Tibial nerve (tissue), 4 donors: ENCODE measurements around the gene OIP5.

Experiments
- EP300 ChIP-seq, 2 donors: sonication (generic); formaldehyde crosslinking; IDR thresholded peaks; one replicate each; pipeline ENCODE4 v1.6.1; 2017; ENCODE audit warnings: antibody characterized with exemption in 2 of 2, mild to moderate bottlenecking in 1 of 2
- POLR2A ChIP-seq, 2 donors: fragments of 450-650 bp; IDR thresholded peaks; one replicate each; pipeline ENCODE4 v1.6.1; 2017; ENCODE audit warnings: antibody characterized with exemption in 2 of 2, mild to moderate bottlenecking in 2 of 2, moderate library complexity in 2 of 2
- TF ChIP-seq, protein P1 (sequence below), 5 experiments: fragments of 200-600 bp in 3 of 5; fragments of 450-650 bp in 2 of 5; sonication (generic) in 3 of 5; IDR thresholded peaks; one replicate each; pipeline ENCODE4 v1.5.1; 2016 to 2019; ENCODE audit warnings: antibody characterized with exemption in 5 of 5, mild to moderate bottlenecking in 3 of 5, moderate library complexity in 2 of 5

DNA sequence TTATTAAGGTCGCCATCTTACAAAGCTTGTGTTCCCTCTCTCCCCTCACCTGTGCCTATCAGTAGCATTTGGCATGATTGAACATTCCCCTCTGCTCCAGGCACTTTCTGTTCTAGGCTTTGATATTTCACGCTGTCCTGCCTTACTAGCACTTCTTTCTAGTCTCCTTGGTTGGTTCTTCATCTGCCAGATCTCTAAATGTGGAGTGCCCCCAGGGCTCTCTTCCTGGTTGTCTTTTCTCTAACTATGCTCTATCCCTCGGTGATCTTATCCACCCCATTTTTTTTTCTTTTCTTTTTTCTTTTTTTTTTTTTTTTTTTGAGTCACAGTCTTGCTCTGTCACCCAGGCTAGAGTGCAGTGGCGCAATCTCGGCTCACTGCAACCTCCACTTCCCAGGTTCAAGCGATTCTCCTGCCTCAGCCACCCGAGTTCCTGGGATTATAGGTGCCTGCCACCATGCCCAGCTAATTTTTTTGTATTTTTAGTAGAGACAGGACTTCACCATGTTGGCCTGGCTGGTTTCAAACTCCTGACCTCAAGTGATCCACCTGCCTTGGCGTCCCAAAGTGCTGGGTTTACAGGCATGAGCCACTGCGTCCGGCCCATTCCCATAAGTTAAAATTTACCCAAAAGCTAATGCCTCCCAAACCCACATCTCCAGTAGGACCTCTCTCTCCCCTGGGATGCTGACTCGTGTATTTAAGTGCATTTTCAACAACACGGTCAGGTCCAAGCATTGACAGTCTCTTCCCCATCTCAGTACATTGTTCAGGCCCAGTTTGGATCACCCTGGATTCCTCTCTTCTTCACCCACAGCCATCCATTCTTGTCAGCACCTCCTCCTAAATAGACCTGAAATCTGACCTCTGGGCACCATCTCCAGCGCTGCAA lies 5.5 kb upstream of the OIP5 start:
- no peak for TF ChIP-seq POLR2A (IDR thresholded peaks at IDR 0.05)
- TF ChIP-seq, protein P1, sequence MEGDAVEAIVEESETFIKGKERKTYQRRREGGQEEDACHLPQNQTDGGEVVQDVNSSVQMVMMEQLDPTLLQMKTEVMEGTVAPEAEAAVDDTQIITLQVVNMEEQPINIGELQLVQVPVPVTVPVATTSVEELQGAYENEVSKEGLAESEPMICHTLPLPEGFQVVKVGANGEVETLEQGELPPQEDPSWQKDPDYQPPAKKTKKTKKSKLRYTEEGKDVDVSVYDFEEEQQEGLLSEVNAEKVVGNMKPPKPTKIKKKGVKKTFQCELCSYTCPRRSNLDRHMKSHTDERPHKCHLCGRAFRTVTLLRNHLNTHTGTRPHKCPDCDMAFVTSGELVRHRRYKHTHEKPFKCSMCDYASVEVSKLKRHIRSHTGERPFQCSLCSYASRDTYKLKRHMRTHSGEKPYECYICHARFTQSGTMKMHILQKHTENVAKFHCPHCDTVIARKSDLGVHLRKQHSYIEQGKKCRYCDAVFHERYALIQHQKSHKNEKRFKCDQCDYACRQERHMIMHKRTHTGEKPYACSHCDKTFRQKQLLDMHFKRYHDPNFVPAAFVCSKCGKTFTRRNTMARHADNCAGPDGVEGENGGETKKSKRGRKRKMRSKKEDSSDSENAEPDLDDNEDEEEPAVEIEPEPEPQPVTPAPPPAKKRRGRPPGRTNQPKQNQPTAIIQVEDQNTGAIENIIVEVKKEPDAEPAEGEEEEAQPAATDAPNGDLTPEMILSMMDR (IDR thresholded peaks at IDR 0.05) = no peak
- TF ChIP-seq EP300 (IDR thresholded peaks at IDR 0.05) = no peak
